ENCODE data around the gene S100A7A. TPM values are rescaled to one million over a fixed set of nuclear protein-coding genes. Genes with fewer than 3 reads are reported as not detected.
A peak's percentile ranks its signal among the peaks of the same experiment; 100 is the strongest.
"Not testable (repeated sequence)": the region's sequence is repeated elsewhere in the genome, so short reads cannot be mapped to it uniquely, and the experiment has no call there.

The S100A7A gene
- total and polyA plus RNA-seq, 5 donors from 2014 or later: not detected

- H3K9me3 ChIP-seq (ENCODE audit: control insufficient read depth in 2 of 2, low read length in 2 of 2): no peaks in the 10 kb centered on the region
- H3K4me1 ChIP-seq (ENCODE audit: control insufficient read depth, insufficient read depth, low read length, poor library complexity, severe bottlenecking): peaks cover 2% of the 10 kb centered on the region
- no peak overlapping the region for H3K4me3 ChIP-seq (ENCODE audit: low read depth, low read length)
- H3K4me3 Mint-ChIP-seq: no peak overlapping the region
- no peaks in the 10 kb centered on the region for H3K36me3 Mint-ChIP-seq
- DNase-seq (no peak), ATAC-seq (ENCODE audit: low read depth in 2 of 2) (no peak)
- H3K27me3 Mint-ChIP-seq: peaks cover 7% of the 10 kb centered on the region
- H3K9me3 Mint-ChIP-seq: peaks cover 0 to 3% (median 0%) of the 10 kb centered on the region in 7 donors
- H3K4me1 Mint-ChIP-seq: peaks cover 0 to 17% (median 1%) of the 10 kb centered on the region in 4 donors
- H3K27ac Mint-ChIP-seq: no peak overlapping the region
- H3K27ac ChIP-seq (ENCODE audit: insufficient read depth, low read length, poor library complexity, severe bottlenecking): no peak overlapping the region
- H3K36me3 ChIP-seq (ENCODE audit: control insufficient read depth, insufficient read depth, low read length): no peaks in the 10 kb centered on the region
- H3K27me3 ChIP-seq (ENCODE audit: control insufficient read depth, insufficient read depth, low read length): peaks cover 4% of the 10 kb centered on the region
Observed at GRCh38 chr1:153402226-153402625, 14.1 kb upstream of the S100A7A start.

- Histone ChIP-seq H3K4me1 (ENCODE audit: control insufficient read depth, insufficient read depth, low read length, poor library complexity, severe bottlenecking) (peaks cover 3% of the 10 kb centered on the region), H3K27ac (ENCODE audit: insufficient read depth, low read length, poor library complexity, severe bottlenecking) (no peak overlapping the region), H3K9me3 (ENCODE audit: control insufficient read depth in 2 of 2, low read length in 2 of 2) (no peaks in the 10 kb centered on the region), H3K4me3 (ENCODE audit: low read depth, low read length) (no peak overlapping the region), H3K27me3 (ENCODE audit: control insufficient read depth, insufficient read depth, low read length) (peaks cover 4% of the 10 kb centered on the region), H3K36me3 (ENCODE audit: control insufficient read depth, insufficient read depth, low read length) (no peaks in the 10 kb centered on the region)
- H3K4me1 Mint-ChIP-seq: peaks cover 0 to 24% (median 1%) of the 10 kb centered on the region in 4 donors
- no peaks in the 10 kb centered on the region for H3K36me3 Mint-ChIP-seq
- DNase-seq: no peak
- no peak overlapping the region for H3K4me3 Mint-ChIP-seq
- peaks cover 0 to 4% (median 2%) of the 10 kb centered on the region in 7 donors for H3K9me3 Mint-ChIP-seq
- H3K27ac Mint-ChIP-seq: no peak overlapping the region
- ATAC-seq (ENCODE audit: low read depth in 2 of 2): no peak
- peaks cover 7% of the 10 kb centered on the region for H3K27me3 Mint-ChIP-seq
Observed at GRCh38 chr1:153403421-153404085, 12.8 kb upstream of the S100A7A start.

- peaks cover 0 to 24% (median 1%) of the 10 kb centered on the region in 4 donors for H3K4me1 Mint-ChIP-seq
- H3K36me3 Mint-ChIP-seq: no peaks in the 10 kb centered on the region
- H3K27ac Mint-ChIP-seq: no peak overlapping the region
- peaks cover 0 to 4% (median 0%) of the 10 kb centered on the region in 7 donors for H3K9me3 Mint-ChIP-seq
- no peak overlapping the region for H3K4me3 ChIP-seq (ENCODE audit: low read depth, low read length)
- H3K36me3 ChIP-seq (ENCODE audit: control insufficient read depth, insufficient read depth, low read length): no peaks in the 10 kb centered on the region
- H3K9me3 ChIP-seq (ENCODE audit: control insufficient read depth in 2 of 2, low read length in 2 of 2): no peaks in the 10 kb centered on the region
- H3K4me1 ChIP-seq (ENCODE audit: control insufficient read depth, insufficient read depth, low read length, poor library complexity, severe bottlenecking): peaks cover 3% of the 10 kb centered on the region
- peaks cover 10% of the 10 kb centered on the region for H3K27me3 Mint-ChIP-seq
- DNase-seq (no peak), ATAC-seq (ENCODE audit: low read depth in 2 of 2) (no peak)
- peaks cover 4% of the 10 kb centered on the region for H3K27me3 ChIP-seq (ENCODE audit: control insufficient read depth, insufficient read depth, low read length)
- H3K27ac ChIP-seq (ENCODE audit: insufficient read depth, low read length, poor library complexity, severe bottlenecking): no peak overlapping the region
- H3K4me3 Mint-ChIP-seq: no peak overlapping the region
Observed at GRCh38 chr1:153404086-153404635, 12.2 kb upstream of the S100A7A start.

- Histone ChIP-seq H3K9me3 (ENCODE audit: control insufficient read depth in 2 of 2, low read length in 2 of 2) (no peaks in the 10 kb centered on the region), H3K36me3 (ENCODE audit: control insufficient read depth, insufficient read depth, low read length) (no peaks in the 10 kb centered on the region), H3K27ac (ENCODE audit: insufficient read depth, low read length, poor library complexity, severe bottlenecking) (no peak overlapping the region), H3K27me3 (ENCODE audit: control insufficient read depth, insufficient read depth, low read length) (peaks cover 1% of the 10 kb centered on the region), H3K4me1 (ENCODE audit: control insufficient read depth, insufficient read depth, low read length, poor library complexity, severe bottlenecking) (peaks cover 3% of the 10 kb centered on the region), H3K4me3 (ENCODE audit: low read depth, low read length) (no peak overlapping the region)
- peaks cover 0 to 24% (median 1%) of the 10 kb centered on the region in 4 donors for H3K4me1 Mint-ChIP-seq
- DNase-seq (peak; percentile 9 to 45 (median 26)), ATAC-seq (ENCODE audit: low read depth in 2 of 2) (no peak)
- H3K27ac Mint-ChIP-seq: no peak overlapping the region
- H3K27me3 Mint-ChIP-seq: peaks cover 14% of the 10 kb centered on the region
- no peaks in the 10 kb centered on the region for H3K36me3 Mint-ChIP-seq
- no peak overlapping the region for H3K4me3 Mint-ChIP-seq
- peaks cover 0 to 5% (median 3%) of the 10 kb centered on the region in 7 donors for H3K9me3 Mint-ChIP-seq
Observed at GRCh38 chr1:153404768-153405167, 11.6 kb upstream of the S100A7A start.

GRCh38 chr1:153405825-153406599, 10.3 kb upstream of the S100A7A start:
- Mint-ChIP-seq H3K4me1 (peaks cover 0 to 24% (median 1%) of the 10 kb centered on the region in 4 donors), H3K4me3 (peak overlapping the region in 2 of 4 donors; percentile 7 to 27), H3K27me3 (peaks cover 19% of the 10 kb centered on the region), H3K27ac (peak overlapping the region in 1 of 3 donors; percentile 82)
- not testable (repeated sequence) for H3K9me3 Mint-ChIP-seq; H3K9me3 ChIP-seq (ENCODE audit: control insufficient read depth in 2 of 2, low read length in 2 of 2); H3K4me1 ChIP-seq (ENCODE audit: control insufficient read depth, insufficient read depth, low read length, poor library complexity, severe bottlenecking); H3K27ac ChIP-seq (ENCODE audit: insufficient read depth, low read length, poor library complexity, severe bottlenecking); H3K36me3 Mint-ChIP-seq; H3K27me3 ChIP-seq (ENCODE audit: control insufficient read depth, insufficient read depth, low read length); DNase-seq; H3K36me3 ChIP-seq (ENCODE audit: control insufficient read depth, insufficient read depth, low read length); ATAC-seq (ENCODE audit: low read depth in 2 of 2); H3K4me3 ChIP-seq (ENCODE audit: low read depth, low read length)

GRCh38 chr1:153407274-153407673, 9.0 kb upstream of the S100A7A start:
- H3K4me3 Mint-ChIP-seq; ATAC-seq (ENCODE audit: low read depth in 2 of 2); H3K4me3 ChIP-seq (ENCODE audit: low read depth, low read length); H3K27me3 ChIP-seq (ENCODE audit: control insufficient read depth, insufficient read depth, low read length); H3K36me3 Mint-ChIP-seq; H3K4me1 ChIP-seq (ENCODE audit: control insufficient read depth, insufficient read depth, low read length, poor library complexity, severe bottlenecking); H3K9me3 ChIP-seq (ENCODE audit: control insufficient read depth in 2 of 2, low read length in 2 of 2); H3K36me3 ChIP-seq (ENCODE audit: control insufficient read depth, insufficient read depth, low read length); H3K9me3 Mint-ChIP-seq; H3K27ac ChIP-seq (ENCODE audit: insufficient read depth, low read length, poor library complexity, severe bottlenecking): not testable (repeated sequence)
- Mint-ChIP-seq H3K4me1 (peaks cover 0 to 24% (median 1%) of the 10 kb centered on the region in 4 donors), H3K27ac (peak overlapping the region in 1 of 3 donors; percentile 32), H3K27me3 (peaks cover 19% of the 10 kb centered on the region)
- peak in 2 of 3 donors; percentile 13 to 50 for DNase-seq

- H3K4me3 Mint-ChIP-seq; H3K4me3 ChIP-seq (ENCODE audit: low read depth, low read length); H3K36me3 Mint-ChIP-seq; H3K27me3 ChIP-seq (ENCODE audit: control insufficient read depth, insufficient read depth, low read length); H3K36me3 ChIP-seq (ENCODE audit: control insufficient read depth, insufficient read depth, low read length); ATAC-seq (ENCODE audit: low read depth in 2 of 2); H3K4me1 Mint-ChIP-seq; H3K4me1 ChIP-seq (ENCODE audit: control insufficient read depth, insufficient read depth, low read length, poor library complexity, severe bottlenecking); H3K9me3 ChIP-seq (ENCODE audit: control insufficient read depth in 2 of 2, low read length in 2 of 2); H3K27ac ChIP-seq (ENCODE audit: insufficient read depth, low read length, poor library complexity, severe bottlenecking); DNase-seq; H3K27ac Mint-ChIP-seq: not testable (repeated sequence)
- Mint-ChIP-seq H3K9me3 (peaks cover 0 to 11% (median 2%) of the 10 kb centered on the region in 7 donors), H3K27me3 (peaks cover 20% of the 10 kb centered on the region)
Observed at GRCh38 chr1:153413961-153414360, 2.4 kb upstream of the S100A7A start.
